NOMO-1 treated with DMSO at 0.1 percent for 48 hours (cell line): ENCODE measurements around the gene MINDY3.

Experiments
- DNase-seq: peaks from one replicate; lab custom pipeline; 2025; ENCODE audit not compliant: unreplicated experiment; lab: John Stamatoyannopoulos, UW

The MINDY3 gene

GRCh38 chr10:15808204-15808797 lies 52.0 kb downstream of the MINDY3 start:
- no peak for DNase-seq

GRCh38 chr10:15805395-15806058 lies 54.8 kb downstream of the MINDY3 start:
- DNase-seq: no peak

GRCh38 chr10:15804109-15804508 lies 56.2 kb downstream of the MINDY3 start:
- DNase-seq: no peak

- no peak for DNase-seq
These were observed 57.8 kb downstream of the MINDY3 start for GRCh38 chr10:15802375-15802949.

- DNase-seq: no peak
These were observed 58.7 kb downstream of the MINDY3 start for GRCh38 chr10:15801641-15802040.

GRCh38 chr10:15801147-15801546 lies 59.2 kb downstream of the MINDY3 start:
- no peak for DNase-seq

GRCh38 chr10:15797346-15797745 lies 63.0 kb downstream of the MINDY3 start:
- DNase-seq: no peak

GRCh38 chr10:15796762-15797161 lies 63.5 kb downstream of the MINDY3 start:
- no peak for DNase-seq

- no peak for DNase-seq
These were observed 64.1 kb downstream of the MINDY3 start for GRCh38 chr10:15796098-15796759.

GRCh38 chr10:15795036-15795792 lies 65.1 kb downstream of the MINDY3 start:
- DNase-seq: no peak

GRCh38 chr10:15794569-15794968 lies 65.7 kb downstream of the MINDY3 start:
- DNase-seq: no peak

- no peak for DNase-seq
These were observed 66.6 kb downstream of the MINDY3 start for GRCh38 chr10:15793664-15794063.

GRCh38 chr10:15792777-15793176 lies 67.5 kb downstream of the MINDY3 start:
- DNase-seq: no peak

GRCh38 chr10:15791816-15792524 lies 68.3 kb downstream of the MINDY3 start:
- DNase-seq: no peak

GRCh38 chr10:15789793-15790525 lies 70.3 kb downstream of the MINDY3 start:
- no peak for DNase-seq

GRCh38 chr10:15787426-15787825 lies 72.9 kb downstream of the MINDY3 start:
- no peak for DNase-seq

- DNase-seq: no peak
These were observed 75.5 kb downstream of the MINDY3 start for GRCh38 chr10:15784662-15785300.

- DNase-seq: no peak
These were observed 76.2 kb downstream of the MINDY3 start for GRCh38 chr10:15783941-15784636.

GRCh38 chr10:15782851-15783250 lies 77.5 kb downstream of the MINDY3 start:
- DNase-seq: no peak
